H4 (cell line): Measurements from ENCODE around the gene PANK3. TPM values are rescaled to one million over a fixed set of nuclear protein-coding genes. Genes with fewer than 3 reads are reported as not detected.
A peak's percentile ranks its signal among the peaks of the same experiment; 100 is the strongest.
"Not testable (repeated sequence)": the region's sequence is repeated elsewhere in the genome, so short reads cannot be mapped to it uniquely, and the experiment has no call there.

Source experiments
- DNase-seq: peaks from one replicate; pipeline ENCODE4 v3.0.0-alpha.2; 2015; ENCODE audit warnings: low spot score
- total RNA-seq: library from RNA; depleted of rRNA; stranded (reverse); fragments of >200 nt; shearing (Covaris generic); gene quantifications from 2 replicates; pipeline ENCODE4 v1.2.3, GENCODE V29; 2014

Gene PANK3
- total RNA-seq, 1 experiment from 2014 or later = 33.0 TPM

DNA sequence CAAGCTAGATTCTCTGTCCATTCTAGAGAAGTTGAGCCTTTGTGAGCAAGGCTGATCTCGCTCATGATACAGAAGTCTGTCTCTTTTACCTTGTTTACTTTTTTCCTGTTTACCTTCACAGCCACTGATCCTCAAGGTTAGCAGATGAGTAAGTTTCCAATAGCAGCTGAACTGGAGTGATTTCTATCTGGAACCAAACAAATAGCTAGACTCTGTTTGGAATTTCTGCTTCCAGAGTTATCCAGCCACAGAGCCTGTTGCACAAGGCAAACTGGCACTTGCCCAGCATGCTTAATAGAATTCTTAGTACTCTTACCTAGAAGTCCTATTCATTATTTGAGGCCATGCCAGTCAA is 12.8 kb upstream of the PANK3 start:
- peak; percentile 42 for DNase-seq

- no peak for DNase-seq
These were observed 12.3 kb upstream of the PANK3 start for GRCh38 chr5:168591302-168592013.

DNA sequence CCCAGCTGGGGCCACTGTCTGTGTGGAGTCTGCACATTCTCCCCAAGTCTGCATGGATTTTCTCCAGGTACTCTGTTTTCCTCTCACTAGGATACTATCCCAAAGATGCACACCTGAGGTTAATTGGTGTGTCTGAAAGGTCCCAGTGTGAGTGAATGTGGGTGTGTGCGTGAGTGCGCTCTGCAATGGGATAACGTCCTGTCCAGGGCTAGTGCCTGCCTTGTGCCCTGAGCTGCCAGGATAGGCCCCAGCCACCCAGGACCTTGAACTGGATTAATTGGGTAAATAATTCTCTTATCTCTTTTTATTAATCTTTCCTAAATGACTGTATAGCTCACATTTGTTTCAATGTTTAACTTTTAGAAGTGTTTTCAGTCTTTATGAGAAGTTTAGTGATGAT is 11.5 kb upstream of the PANK3 start:
- DNase-seq = no peak

DNA sequence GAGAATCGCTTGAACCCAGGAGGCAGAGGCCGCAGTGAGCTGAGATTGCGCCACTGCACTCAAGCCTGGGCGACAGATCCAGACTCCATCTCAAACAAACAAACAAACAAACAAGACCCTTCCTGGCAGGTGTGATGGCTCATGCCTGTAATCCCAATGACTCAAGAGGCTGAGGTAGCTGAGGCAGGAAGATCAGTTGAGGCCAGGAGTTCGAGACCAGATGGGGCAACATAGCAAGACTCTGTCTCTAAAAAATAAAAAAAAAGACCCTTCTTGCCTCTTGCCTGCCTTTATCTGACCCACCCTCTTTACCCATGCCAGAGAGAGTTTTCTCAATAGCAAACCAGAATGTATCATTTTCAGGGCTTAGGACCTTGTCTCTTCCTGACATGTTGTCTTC is 8.8 kb upstream of the PANK3 start:
- no peak for DNase-seq

GRCh38 chr5:168585119-168585856 is 6.1 kb upstream of the PANK3 start:
- DNase-seq = no peak

DNA sequence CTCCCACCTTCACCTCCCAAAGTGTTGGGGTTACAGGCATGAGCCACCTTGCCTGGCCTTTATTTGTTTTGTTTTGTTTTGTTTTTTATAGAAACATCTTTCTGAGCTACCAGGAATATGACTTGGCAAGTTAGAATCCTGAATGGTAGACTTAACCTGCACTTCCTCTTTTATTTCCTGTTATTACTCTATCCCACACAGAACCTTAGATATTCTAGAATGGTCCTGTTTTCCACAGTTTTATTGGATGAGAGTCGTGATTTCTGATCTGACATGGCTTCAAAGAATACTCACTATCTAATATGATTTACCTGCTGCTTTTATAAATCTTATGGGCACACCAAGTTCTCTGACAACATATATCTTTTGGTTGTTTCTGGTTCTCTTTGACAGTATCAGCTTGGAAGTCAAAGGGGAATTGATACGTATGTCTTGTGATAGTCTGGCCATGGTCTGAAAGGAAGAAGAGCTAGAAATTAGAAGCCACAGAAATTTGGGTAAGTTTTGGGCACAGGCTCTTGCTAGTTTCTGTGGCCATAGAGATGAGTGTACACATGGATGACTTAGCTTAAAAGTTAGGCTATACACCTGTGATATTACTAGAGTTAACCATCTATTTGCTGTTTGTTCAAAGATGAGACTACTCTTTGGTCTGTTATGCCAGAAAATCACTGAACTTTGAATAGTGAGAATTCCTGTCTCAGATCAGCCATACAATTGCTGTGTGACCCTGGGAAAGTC is 4.7 kb upstream of the PANK3 start:
- no peak for DNase-seq

GRCh38 chr5:168580814-168581469 is 1.8 kb upstream of the PANK3 start:
- not testable (repeated sequence) for DNase-seq

DNA sequence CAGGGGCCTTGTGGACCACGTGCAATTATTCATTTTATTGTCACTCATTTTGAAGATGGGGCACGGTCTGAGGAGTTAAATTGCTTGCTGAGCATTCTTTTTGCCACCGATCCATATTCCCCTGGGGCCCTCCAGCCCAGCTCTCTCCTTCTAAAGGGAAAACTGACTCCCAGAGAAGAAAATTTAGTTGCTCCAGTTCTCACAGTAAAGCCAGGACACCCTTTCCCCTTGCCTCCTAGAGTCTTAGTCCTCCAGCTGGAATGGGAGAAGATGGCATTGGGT is 1.0 kb upstream of the PANK3 start:
- DNase-seq = no peak

- DNase-seq = peak; percentile 99
These were observed 489 bp upstream of the PANK3 start for GRCh38 chr5:168579488-168580226.

DNA sequence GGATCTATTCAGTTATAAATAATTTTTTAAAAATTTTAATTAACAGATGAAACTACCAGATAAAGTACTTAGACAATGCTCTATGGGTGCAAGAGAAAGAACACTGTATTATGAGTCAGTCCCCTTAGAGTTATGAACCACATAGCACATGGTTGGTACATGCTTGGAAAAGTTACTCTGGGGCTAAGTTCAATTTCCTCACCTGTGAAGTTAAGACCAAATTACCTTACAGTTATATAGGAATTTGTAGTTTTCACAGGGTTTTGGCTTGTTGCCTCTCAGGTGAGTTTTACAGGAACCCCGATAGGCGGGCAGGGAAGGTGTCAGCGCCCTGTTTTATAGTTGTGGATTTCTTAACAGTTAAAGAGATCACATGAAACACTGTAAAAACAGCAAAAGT is 1.2 kb downstream of the PANK3 start:
- no peak for DNase-seq

- no peak for DNase-seq
These were observed 3.5 kb downstream of the PANK3 start for GRCh38 chr5:168575391-168576372.

- DNase-seq = not testable (repeated sequence)
These were observed 5.0 kb downstream of the PANK3 start for GRCh38 chr5:168574156-168574555.

GRCh38 chr5:168573663-168574062 is 5.5 kb downstream of the PANK3 start:
- not testable (repeated sequence) for DNase-seq

DNA sequence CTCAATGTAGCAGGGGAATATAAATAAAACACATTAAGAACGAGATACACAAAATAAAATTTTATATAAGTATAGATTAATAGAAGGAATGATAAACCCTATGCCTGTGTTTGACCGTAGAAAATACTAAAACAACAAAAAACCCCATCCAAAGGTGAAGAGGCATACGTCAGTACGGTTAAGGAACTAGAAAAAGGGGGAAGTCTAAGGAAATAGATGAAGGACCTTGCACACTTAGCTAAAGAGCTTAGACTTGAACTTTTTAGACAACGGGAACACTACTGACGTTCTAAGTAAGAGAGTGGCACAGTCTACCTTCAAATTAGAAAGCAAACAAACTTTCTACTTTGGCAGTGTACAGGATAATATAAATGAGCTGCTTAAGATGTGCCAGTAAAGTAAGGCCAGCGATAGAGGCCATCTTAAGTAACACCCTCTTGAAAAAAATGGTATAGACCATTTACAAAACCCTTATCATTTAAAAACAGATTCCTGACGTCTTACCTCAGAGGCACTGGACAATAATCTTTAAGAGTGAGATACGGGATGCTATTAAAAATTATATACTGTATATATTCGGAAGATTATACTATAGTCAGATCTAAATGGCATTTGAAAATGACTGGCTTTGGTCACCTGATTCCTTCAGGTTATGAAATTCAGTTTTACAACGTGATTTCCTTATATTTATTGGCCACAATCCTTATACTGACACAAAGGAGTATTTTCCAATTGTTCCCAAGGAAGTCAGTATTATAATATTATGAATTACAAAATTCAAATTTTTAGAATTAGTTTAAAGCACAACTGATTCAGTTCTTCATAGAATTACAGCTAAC is 8.5 kb downstream of the PANK3 start:
- DNase-seq = no peak

- DNase-seq = no peak
These were observed 10.4 kb downstream of the PANK3 start for GRCh38 chr5:168568738-168569137.

DNA sequence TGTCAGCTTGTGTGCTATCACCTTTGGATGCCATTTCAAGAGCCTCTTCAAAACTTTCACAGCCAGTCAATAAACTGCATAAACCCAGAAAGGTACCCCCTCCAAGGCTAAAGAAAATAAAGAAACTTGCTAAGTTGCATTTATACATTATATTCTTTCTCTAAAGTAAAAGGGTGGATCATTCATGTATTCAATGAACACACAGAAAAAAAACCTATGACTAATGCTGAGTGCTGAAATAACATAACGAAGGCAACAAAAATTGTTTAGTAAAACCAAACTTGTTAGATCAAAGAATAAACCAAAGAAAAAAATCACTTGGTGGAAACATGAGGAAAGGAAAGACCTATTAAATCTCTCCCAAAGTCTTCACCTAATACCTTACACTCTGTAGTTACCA is 15.2 kb downstream of the PANK3 start:
- no peak for DNase-seq

- DNase-seq = no peak
These were observed 16.9 kb downstream of the PANK3 start for GRCh38 chr5:168562279-168562678.

DNA sequence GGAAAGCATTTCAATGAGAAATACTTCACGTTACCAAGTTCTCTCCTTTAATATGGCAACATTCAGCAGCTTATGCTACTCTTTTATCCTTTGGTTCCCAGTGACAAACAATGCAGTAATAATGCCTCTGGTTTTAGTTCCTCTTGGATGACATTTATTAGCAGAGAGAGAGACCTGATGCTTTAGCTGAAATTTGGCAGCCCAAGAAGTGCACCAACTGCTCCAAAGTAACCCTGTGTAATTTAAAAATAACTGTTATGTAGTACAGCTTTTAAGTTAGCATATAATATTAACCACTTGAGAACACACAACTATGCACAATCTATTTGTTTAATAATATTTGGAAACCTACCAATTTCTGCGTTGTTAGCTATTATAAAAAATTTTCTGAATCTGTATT is 21.8 kb downstream of the PANK3 start:
- no peak for DNase-seq

GRCh38 chr5:168553377-168554130 is 25.6 kb downstream of the PANK3 start:
- no peak for DNase-seq
